Epidermal melanocyte (primary cell): ENCODE results near the gene GNAO1.

Experiments used
- DNase-seq: peaks from one replicate; pipeline ENCODE4 v3.0.0; 2011; ENCODE audit warnings: low spot score; ENCODE audit not compliant: insufficient read length

GNAO1 gene

DNA sequence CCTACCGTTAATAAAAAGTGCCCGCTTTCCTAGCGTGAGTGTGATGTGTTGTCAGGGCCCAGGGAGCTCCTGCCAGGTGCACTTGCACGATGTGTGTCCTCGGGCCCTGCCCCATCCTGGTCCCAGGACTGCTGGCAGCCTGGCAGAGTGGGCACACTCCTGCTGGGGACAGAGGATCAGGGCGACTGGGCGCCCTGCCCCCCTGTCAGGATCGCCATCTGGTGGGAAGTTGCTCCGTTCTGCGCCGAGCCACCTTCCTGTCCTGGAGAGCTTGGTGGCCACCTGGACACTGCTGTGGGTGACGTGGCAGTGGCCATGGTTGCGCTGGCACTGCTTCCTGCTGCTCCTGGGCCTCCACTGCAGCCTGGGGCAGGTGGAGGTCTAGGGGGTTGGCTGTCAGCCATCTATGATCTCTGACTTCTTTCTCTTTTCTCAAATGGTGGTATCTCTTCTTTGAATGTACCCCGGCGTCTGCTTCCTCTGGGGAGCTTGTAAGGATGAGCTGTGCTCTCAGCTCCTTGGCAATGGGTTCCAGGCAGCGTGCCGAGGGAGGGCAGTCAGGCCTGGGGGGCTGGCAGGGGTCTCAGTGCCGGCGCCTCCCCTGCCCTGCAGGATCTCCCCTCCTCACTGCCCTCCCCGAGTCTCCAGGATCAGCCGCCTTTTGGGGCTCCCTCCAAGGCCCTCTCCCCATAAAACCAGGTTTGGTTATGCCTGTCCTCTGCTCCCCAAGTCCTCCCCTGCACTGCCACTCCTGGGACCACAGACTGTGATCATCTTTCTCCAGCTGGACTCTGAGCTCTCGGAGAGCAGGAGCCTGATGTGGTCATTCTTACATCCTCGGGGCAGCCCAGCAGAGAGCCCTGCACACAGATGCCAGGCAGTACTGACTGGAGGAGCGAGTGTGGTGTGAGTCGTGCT, 157.1 kb downstream of the GNAO1 start:
- DNase-seq = no peak

DNA sequence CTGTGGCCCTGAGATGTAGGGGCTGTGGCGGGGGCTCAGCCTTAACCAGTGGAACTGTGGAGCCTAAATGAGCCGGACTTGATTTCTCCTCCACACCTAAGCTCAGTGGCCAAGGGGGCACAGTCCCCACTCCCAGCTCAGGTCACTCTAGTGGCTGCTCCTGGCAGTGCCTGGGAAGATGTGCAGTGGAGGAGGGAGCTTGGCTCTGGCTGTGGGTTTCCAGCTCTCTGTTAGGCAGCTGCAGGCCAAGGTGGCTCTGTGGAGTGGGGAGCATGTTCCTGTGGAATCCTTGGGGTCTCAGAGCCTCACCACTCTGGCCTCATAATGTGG, 157.8 kb downstream of the GNAO1 start:
- DNase-seq = no peak

DNA sequence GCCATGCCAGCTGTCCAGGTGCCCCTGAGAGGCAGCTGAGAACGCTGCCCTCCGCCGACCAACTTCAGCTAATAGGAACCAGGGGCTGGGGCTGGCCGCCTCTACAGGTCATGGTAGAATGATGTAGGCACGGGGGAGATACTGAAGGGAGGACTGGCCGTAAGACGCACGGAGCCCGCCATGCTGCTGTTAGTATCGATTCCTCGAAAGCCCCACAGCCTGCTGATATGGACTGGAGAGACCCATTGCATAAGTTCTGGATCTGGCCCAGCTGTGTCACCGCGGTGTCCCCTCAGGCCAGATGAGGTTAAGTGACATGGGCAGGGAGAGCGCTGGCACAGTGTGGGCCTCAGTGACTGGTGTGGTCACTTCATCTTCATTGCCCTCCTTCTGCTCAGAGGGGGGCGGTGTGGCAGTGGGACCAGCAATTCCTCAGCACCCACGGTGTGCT, 158.4 kb downstream of the GNAO1 start:
- DNase-seq = no peak

DNA sequence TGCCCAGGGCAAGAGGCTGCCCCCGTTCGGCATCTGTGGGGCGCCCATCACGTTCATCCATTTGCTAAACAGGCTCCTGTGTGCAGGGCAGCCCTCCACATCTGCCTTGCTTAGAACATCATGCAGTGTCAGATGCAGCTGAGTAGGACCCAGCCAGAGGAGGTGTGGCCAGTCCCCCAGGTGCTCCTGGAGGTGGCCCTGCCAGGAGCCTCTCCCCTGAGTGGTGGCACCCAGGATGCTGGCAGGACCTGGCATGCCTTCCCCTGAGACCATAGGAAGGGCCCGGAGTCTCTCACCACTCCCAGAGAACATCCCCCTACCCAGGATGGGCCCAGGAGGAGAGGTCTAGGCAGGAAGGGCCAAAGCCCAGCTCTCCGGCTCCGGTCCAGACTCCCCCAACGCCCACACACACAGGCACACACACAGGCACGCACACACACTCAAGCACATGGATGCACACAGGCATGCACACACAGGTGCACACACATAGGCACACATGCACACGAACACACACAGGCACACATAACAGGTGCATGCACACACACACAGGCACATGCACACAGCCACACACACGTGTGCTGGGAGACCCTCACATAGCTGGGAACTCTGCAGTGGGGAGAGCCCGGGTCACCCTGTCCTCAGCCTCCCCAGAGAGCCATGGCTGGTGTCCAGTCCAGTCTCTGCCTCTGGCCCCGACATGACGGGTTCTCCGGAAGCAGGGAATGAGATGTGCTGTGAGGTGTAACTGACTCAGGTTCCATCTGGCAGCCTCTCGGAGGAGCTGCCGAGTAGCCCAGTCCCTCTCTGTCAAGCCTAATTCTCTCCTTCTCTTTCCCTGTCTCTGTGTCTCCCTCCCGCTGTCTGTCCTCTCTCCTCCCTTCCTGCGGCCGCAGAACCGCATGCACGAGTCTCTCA, 159.5 kb downstream of the GNAO1 start:
- DNase-seq = no peak

DNA sequence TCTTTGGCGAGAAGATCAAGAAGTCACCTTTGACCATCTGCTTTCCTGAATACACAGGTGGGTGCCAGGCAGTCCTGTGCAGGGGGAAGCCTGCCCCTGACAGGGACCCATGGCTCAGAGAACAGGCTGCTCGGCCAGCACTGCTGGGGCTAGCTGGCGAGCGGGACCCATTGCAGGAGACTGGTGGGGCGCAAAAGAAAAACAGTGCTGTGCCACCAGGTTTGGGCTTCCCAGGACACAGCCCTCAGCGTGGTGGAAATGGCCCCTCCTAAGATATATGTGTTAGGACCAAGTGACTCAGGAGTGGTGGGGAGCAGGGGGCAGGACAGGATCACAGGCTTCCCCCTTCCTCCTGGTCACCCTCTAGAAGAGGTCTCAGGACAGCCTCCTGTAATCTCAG, 160.2 kb downstream of the GNAO1 start:
- no peak for DNase-seq

DNA sequence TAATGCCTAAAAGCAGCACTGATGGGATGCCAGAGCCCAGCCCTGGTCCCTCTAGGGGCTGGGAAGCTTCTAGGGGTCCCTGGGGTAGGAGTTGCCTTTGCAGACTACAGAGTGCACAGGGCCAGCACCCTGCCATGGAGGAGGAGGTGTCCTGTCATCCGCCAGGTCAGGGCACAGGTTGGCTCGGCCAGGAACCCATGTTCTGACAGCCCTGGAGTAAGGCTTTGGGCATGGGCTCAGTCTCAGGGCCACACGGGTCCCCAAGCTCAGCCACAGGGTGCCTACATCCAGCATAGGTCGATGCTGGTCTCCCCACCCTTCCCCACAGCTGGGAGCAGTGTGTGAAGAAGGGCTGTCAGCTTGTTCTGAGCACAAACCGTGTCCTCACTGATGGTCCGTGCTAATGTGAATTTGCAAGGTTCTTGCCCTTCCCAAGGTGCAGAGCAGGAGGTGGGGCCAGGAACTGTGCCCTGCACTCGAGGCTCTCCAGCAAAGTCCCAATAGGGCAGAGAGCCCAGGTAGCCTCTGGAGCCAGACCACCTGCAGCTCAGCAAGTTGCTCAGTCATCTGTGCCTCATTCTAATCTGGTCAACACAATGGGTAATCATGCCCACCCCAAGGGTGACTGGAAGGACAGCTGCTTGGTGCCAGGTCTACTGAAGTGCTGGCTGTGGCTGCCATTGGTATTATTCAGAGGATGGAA, 161.2 kb downstream of the GNAO1 start:
- no peak for DNase-seq

DNA sequence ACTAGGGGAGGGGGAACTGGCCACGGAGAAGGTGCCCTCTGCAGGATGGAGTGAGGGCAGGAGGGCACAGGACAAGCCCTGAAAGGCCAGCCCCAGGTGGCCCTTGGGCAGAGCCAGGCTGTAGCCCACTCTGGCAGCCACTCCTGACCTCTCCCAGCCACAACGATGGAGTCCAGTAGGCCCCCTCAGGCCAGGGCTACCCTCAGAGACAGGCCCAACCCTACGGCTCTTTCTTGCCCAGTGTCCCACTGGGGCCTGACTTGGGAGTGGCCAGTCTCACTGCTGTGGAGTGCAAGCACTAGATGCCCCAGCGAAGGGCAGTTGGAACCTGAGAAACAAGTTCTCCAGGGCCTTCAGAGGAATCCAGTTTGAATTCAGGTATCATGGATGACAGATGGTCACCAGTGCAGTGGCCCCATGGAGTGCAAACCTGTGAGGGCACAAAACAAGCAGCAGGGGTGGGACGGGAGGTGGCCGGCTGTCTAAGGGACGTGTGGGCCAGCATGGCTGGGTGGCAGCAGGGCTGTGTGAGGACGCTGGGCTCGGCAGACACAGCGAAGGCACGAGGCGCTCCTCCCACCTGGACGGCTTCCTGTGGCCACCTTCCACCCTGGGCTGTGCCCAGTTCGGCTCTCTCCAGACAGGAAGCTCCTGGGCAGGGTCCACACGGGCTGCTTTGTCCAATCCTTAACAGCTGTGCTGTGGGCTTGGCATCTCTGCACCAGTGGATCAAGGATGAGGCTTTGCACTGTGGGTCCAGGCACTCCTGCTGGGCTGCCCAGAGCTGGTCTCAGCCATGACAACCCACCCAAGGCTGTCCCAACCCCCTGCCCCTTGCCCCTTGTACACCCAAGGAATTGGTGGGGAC, 162.0 kb downstream of the GNAO1 start:
- DNase-seq = no peak

DNA sequence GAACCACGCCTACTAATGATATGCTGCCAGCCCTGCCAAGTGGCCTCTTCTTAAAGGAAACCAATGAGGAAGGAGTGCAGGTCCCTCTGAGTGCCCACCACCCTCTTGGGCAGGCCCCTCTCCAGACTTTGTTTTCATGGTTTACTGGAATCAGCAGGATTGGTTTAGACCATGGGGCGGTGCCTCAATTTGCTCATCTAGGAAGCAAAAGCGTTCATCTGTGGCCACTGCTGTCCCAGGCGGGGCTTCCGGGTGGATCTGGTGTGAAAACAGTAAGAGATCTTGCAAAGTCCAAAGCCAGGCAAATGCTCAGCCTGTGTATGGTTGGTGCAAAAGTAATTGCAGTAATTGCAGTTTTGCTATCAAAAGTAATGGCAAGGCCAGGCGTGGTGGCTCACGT, 162.7 kb downstream of the GNAO1 start:
- DNase-seq = no peak

DNA sequence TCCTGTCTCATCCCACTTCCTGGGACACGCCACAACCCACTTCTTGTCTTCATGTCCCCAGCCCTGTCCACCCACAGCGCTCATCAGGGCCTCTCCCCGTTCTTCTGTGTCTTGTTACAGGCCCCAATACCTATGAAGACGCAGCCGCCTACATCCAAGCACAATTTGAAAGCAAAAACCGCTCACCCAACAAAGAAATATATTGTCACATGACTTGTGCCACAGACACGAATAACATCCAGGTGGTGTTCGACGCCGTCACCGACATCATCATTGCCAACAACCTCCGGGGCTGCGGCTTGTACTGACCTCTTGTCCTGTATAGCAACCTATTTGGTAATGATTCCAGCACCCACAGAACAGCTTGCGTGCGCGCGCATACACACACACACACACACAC, 163.5 kb downstream of the GNAO1 start:
- DNase-seq = no peak

DNA sequence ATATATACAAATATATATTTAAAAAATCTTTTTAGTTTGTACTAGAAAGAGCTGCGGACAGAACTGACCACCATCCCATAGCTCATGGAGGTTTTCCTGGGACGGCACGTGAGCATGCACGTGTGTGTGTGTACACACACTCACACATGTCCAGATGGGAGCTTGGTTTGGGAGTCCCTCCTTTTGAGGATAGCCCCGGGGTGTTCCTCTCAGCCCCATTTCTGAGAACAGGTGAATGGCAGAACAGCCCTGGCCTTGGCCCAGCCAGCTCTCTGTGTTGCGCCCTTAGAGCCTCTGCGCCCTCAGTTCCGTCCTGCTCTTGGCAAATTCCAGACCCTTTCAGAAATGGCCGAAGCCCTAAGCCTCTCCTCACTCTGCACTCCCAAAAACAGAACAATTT, 163.9 kb downstream of the GNAO1 start:
- no peak for DNase-seq

DNA sequence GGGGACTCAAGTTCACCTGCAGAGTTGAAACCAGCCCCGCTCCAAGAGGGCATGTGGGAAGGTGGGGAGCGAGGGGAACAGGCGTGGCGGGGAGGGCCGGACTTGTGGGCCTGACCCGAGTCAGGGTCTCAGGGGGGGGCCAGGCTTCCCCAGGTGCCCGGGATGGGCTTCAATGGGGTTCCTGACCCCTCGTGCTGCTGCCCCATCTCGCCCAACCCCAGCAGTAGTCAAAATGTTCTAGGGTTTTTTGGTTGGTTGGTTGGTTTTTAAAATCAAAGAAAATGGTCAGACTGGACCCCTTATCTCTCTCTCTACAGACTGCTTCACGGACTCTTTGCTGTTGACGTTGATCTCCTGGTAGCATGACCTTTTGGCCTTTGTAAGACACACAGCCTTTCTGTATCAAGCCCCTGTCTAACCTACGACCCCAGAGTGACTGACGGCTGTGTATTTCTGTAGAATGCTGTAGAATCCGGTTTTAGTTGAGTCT, 164.5 kb downstream of the GNAO1 start:
- DNase-seq = no peak

DNA sequence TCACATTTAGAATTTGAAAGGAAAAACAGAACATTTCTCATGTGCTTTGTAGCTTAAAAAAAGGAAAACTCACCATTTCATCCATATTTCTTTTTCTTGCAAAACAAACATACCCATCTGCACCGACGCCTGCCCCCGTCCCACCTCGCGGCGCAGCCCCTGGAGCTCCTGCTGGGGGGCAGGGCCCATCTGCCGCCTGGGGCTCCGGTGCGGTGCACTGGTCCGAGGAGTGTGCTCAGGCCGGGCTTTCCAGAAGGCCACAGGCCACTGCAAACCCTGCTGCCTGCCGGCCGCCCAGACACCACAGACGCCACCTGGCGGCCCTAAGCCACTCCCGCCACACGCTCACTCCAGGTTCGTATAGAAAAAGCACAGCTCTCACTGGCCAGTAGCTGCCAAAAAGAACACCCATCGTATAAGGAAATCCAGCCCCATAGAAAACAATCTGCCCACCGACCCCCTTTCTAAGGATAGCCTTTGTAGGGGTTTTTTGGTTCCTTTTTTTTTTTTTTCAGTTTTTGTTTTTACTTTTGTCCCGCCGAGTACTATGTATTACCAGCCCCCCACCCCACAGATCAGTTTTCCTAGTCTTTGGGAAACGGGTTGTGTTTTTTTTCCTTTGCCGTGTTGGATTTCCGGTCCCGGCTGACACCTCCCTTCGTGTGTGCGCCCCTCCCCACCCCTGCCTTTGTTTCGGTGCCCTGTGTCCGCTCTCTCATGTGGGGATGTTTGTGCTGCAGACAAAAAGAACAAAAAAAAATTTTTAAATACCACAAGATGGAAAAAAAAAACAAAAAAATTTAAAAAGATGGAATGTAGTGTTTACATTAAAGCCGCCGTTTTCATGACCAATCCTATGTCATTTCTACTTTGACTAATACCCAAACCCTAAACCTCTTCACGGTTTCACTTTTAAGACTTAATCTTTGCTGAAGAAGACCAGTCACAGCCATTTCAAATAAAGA, 165.3 kb downstream of the GNAO1 start:
- DNase-seq = peak; percentile 95

DNA sequence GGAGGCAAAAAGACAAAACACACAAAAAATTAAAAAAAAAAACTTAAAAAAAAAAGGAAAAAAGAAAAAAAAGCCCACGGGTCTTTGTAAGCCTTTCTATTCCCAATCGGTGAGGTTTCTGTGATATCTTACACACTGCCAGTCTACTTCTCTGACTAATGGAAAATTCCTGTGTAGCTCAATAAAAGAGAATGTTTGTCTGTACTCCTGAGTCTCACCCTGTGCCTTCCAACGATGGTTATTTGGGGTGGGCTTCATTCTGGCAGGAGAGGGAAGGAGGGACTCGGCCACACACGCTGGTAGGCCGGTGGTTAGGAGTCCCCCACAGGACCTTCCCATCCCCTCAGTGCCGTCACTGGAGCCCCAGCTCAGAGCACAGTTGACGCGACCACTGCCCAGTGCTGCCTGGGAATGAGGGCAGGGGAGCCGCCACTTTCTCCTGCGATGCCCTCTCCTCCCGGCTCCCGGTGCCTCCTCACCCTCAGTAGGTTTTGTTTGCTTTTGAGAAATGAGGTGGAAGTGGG, 166.0 kb downstream of the GNAO1 start:
- DNase-seq = no peak

DNA sequence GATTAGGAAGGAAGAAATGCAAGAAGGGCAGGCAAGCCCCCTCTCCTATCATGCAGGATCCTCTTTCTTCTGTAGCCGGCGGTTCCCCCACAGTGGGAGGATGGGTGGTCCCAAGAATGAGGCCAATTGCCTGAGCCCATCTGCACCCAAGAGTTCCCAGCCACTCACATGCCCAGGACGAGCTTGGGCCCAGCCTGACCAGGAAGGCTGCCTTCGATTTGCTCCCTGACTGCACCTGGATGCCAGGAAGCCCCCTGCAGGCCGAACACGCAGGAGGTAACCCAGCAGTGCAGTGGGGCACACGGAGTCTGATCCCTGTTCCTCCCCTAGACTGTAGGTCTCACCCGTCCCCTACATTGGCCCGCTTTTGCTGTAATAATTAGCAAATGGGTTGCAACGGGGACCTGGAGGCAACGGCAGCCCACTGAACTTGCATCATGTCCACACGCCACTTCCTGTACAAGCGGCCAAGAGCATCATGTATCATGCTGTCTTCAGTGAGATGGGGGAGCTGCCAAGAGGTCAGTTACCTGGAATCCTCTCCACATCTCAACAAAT, 166.6 kb downstream of the GNAO1 start:
- DNase-seq = no peak

DNA sequence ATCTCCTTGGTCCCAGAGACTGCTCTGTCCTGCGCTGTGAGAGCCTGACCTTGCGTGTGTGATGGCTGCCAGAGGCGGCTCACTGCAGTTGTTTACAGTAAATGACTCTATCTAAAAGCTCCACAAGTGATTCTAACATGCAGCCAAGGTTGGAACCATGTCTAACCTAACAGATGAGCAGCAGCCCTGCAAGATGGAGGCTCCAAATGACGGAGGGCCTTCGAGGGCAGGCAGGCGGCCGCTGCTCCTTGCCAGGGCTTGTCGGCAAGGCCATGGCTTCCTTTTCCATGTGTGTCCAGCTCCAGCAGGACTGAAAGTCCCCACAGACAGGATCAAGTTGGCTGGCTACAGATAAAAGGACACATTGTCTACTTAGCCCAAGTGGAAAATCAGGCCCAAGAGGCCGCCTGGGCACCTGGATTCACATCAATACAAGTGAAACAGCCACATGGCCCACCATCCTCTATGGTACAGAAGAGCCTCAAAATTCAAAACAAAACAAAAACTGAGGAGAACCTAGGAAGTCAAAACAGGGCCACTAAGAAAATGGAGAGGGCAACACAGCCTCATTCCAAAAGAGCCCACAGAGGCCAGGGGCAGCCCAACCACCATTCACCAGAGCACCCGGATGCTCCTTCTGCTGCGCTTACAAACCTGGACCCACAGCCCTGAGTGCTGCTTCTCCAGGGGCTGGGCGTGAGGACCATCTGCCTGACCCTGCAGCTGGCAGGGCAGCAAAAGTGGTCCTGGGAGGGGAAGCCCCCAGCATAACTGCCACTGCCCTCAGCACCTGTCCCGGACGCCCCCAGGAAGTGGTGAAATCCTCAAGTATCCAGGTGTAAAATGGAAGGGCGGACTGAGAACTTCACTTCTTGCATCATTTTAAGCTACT, 169.1 kb downstream of the GNAO1 start:
- DNase-seq = no peak

DNA sequence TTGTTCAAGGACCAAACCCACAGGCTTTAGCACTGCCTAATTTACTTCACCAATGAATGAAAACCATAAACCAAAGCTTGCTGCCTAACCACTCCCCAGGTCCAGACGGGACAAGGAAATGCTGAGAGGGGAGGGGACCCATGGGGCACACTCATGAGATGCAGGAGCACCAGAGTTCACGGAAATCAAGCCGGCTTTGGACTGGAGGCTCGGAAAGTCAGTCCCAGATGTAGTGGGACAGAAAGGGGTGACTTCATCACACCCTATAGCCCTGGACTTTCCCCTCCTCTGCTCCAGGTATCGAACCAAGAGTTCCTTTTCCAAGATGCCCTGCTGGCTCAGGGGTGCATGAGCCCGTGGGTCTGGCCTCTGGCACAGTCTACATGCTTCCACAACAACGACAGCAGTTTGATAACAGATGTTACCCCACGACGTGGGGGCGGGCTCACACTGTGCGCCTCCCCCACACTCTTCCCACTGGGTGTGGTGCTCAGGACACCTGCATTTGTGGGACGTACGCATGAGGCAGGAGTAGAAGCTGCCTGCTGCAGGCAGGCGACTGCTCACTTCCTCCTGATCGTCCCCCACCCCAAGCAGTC, 170.9 kb downstream of the GNAO1 start:
- no peak for DNase-seq

DNA sequence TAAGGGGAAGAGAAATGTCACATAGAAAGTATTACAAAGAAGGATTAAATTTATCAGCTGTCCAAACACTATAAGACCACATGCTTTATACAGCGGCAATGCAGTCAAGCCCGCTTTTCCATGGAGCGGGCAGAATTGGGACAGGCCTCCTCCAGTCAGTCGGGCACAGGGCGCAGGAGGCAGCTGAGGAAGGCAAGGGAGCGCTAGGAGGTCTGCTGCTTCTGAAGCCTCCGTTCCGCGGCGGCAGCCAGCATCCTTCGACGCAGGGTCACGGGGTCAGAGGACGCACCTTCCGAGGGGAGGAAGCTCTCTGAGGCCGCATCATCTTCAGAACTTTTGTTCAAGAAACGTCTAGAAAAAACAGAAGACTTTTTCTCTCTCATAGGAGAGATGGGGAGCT, 171.4 kb downstream of the GNAO1 start:
- DNase-seq = no peak
